NCI-H2029 treated with DMSO at 0.1 percent for 48 hours (cell line): ENCODE measurements around the gene SERINC5.

Experiments used
- DNase-seq: peaks from one replicate; lab custom pipeline; 2025; lab: John Stamatoyannopoulos, UW

The SERINC5 gene

DNA sequence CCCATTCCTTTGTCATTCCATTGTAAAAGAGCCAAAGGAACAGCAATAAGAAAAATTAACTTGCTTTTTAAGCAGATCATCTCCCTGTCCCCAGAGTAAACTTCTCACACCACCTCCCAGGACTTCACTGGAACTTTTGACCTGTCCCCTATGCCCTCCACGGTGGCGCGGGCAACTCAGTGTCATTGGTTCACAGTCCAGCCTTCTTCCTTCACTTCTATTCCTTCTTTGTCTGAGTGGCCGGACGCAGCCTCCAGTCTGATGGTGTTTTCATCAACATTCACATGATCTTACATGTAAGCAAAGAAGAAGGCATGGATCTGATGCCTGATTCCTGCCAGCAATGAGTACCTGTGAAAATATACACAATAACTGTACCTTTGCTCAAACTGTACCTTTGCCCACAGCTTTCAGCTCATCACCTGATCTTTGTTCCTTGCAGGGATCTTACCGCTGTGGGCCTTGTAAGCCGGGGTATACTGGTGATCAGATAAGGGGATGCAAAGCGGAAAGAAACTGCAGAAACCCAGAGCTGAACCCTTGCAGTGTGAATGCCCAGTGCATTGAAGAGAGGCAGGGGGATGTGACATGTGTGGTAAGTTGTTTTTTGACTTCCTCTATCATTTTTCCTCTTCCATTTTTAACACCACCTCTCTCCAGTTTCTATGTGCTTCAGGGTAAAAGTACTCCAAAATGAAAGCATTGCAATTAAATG lies 188.2 kb downstream of the SERINC5 start:
- DNase-seq, result no peak

DNA sequence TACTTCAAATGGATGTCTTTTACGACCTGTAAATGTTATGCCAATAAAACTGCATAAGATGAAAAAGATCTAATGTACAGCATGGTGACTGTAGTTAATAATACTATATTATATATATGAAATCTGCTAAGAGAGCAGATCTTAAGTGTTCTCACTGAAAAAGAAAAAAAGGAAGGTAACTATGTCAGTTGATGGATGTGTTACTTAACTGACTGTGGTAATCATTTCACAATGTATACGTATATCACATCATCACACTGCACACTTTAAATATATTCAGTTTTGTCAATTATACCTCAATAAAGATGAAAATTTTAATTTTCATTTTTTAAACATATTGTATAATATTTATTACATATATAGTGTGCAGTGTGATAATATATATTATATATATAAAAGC lies 188.8 kb downstream of the SERINC5 start:
- DNase-seq, result no peak

GRCh38 chr5:80064124-80064523 lies 191.7 kb downstream of the SERINC5 start:
- no peak for DNase-seq
